ENCODE results near the gene TNFSF15. TPM values are rescaled to one million over a fixed set of nuclear protein-coding genes. Genes with fewer than 3 reads are reported as not detected.

Gene TNFSF15
- total and polyA plus RNA-seq, 4 donors, result 2.0 to 24.5 (median 4.2) TPM

GRCh38 chr9:114799441-114799840, 6.4 kb downstream of the TNFSF15 start:
- no peaks in the 10 kb centered on the region for H3K27me3 ChIP-seq (ENCODE audit: control insufficient read depth in 3 of 3, insufficient read depth in 3 of 3, low read length in 2 of 3)
- WGBS, 2 donors, result 44 to 65% methylated on average over 5 of the region's 5 CpGs
- peaks cover 0 to 32% (median 13%) of the 10 kb centered on the region in 5 donors for H3K4me1 ChIP-seq (ENCODE audit: control insufficient read depth in 5 of 5, insufficient read depth in 5 of 5, low read length in 5 of 5)
- H3K27ac ChIP-seq (ENCODE audit: low read depth in 1 of 2, low read length in 1 of 2), result no peak overlapping the region
- H3K9me3 ChIP-seq (ENCODE audit: control insufficient read depth in 4 of 4, insufficient read depth in 3 of 4, low read length in 3 of 4), result no peaks in the 10 kb centered on the region
- H3K36me3 ChIP-seq (ENCODE audit: control insufficient read depth in 4 of 4, insufficient read depth in 4 of 4, low read length in 4 of 4), result no peaks in the 10 kb centered on the region
- TF ChIP-seq CTCF (IDR thresholded peaks at IDR 0.05; ENCODE audit: control extremely low read depth, extremely low read depth), result no peak
- no peak overlapping the region for H3K9ac ChIP-seq (ENCODE audit: insufficient read depth in 1 of 2, low read length in 2 of 2)
- ATAC-seq (ENCODE audit: insufficient read depth, low FRiP score) (no peak), DNase-seq (peak in 2 of 3 donors; percentile 15 to 30)
- H3K4me3 ChIP-seq, result no peak overlapping the region

- no peak overlapping the region for H3K4me3 ChIP-seq
- H3K9me3 ChIP-seq (ENCODE audit: control insufficient read depth in 4 of 4, insufficient read depth in 3 of 4, low read length in 3 of 4), result no peaks in the 10 kb centered on the region
- H3K9ac ChIP-seq (ENCODE audit: insufficient read depth in 1 of 2, low read length in 2 of 2), result no peak overlapping the region
- peaks cover 0 to 27% (median 8%) of the 10 kb centered on the region in 5 donors for H3K4me1 ChIP-seq (ENCODE audit: control insufficient read depth in 5 of 5, insufficient read depth in 5 of 5, low read length in 5 of 5)
- no peaks in the 10 kb centered on the region for H3K27me3 ChIP-seq (ENCODE audit: control insufficient read depth in 3 of 3, insufficient read depth in 3 of 3, low read length in 2 of 3)
- no peak overlapping the region for H3K27ac ChIP-seq (ENCODE audit: low read depth in 1 of 2, low read length in 1 of 2)
- DNase-seq (peak in 1 of 3 donors; percentile 29), ATAC-seq (ENCODE audit: insufficient read depth, low FRiP score) (no peak)
- TF ChIP-seq CTCF (IDR thresholded peaks at IDR 0.05; ENCODE audit: control extremely low read depth, extremely low read depth), result no peak
- H3K36me3 ChIP-seq (ENCODE audit: control insufficient read depth in 4 of 4, insufficient read depth in 4 of 4, low read length in 4 of 4), result no peaks in the 10 kb centered on the region
- WGBS, 2 donors, result 53 to 63% methylated on average over 2 of the region's 2 CpGs
These were observed 6.9 kb downstream of the TNFSF15 start for GRCh38 chr9:114798780-114799427.

- Histone ChIP-seq H3K4me1 (ENCODE audit: control insufficient read depth in 5 of 5, insufficient read depth in 5 of 5, low read length in 5 of 5) (peaks cover 0 to 19% (median 8%) of the 10 kb centered on the region in 5 donors), H3K9ac (ENCODE audit: insufficient read depth in 1 of 2, low read length in 2 of 2) (no peak overlapping the region), H3K9me3 (ENCODE audit: control insufficient read depth in 4 of 4, insufficient read depth in 3 of 4, low read length in 3 of 4) (no peaks in the 10 kb centered on the region), H3K36me3 (ENCODE audit: control insufficient read depth in 4 of 4, insufficient read depth in 4 of 4, low read length in 4 of 4) (no peaks in the 10 kb centered on the region), H3K27ac (ENCODE audit: low read depth in 1 of 2, low read length in 1 of 2) (no peak overlapping the region), H3K4me3 (no peak overlapping the region), H3K27me3 (ENCODE audit: control insufficient read depth in 3 of 3, insufficient read depth in 3 of 3, low read length in 2 of 3) (no peaks in the 10 kb centered on the region)
- ATAC-seq (ENCODE audit: insufficient read depth, low FRiP score) (no peak), DNase-seq (peak in 2 of 3 donors; percentile 52 to 72)
- TF ChIP-seq CTCF (IDR thresholded peaks at IDR 0.05; ENCODE audit: control extremely low read depth, extremely low read depth), result no peak
- WGBS, 2 donors, result 88 to 90% methylated on average over 1 of the region's 1 CpG
These were observed 7.7 kb downstream of the TNFSF15 start for GRCh38 chr9:114798101-114798500.

- Histone ChIP-seq H3K36me3 (ENCODE audit: control insufficient read depth in 4 of 4, insufficient read depth in 4 of 4, low read length in 4 of 4) (no peaks in the 10 kb centered on the region), H3K4me1 (ENCODE audit: control insufficient read depth in 5 of 5, insufficient read depth in 5 of 5, low read length in 5 of 5) (no peaks in the 10 kb centered on the region), H3K9ac (ENCODE audit: insufficient read depth in 1 of 2, low read length in 2 of 2) (no peak overlapping the region), H3K9me3 (ENCODE audit: control insufficient read depth in 4 of 4, insufficient read depth in 3 of 4, low read length in 3 of 4) (peaks cover 0 to 4% (median 0%) of the 10 kb centered on the region in 4 donors), H3K4me3 (no peak overlapping the region), H3K27me3 (ENCODE audit: control insufficient read depth in 3 of 3, insufficient read depth in 3 of 3, low read length in 2 of 3) (no peaks in the 10 kb centered on the region), H3K27ac (ENCODE audit: low read depth in 1 of 2, low read length in 1 of 2) (no peak overlapping the region)
- DNase-seq (no peak), ATAC-seq (ENCODE audit: insufficient read depth, low FRiP score) (no peak)
- 94 to 97% methylated on average over 4 of the region's 4 CpGs for WGBS, 2 donors
- no peak for TF ChIP-seq CTCF (IDR thresholded peaks at IDR 0.05; ENCODE audit: control extremely low read depth, extremely low read depth)
These were observed 13.4 kb downstream of the TNFSF15 start for GRCh38 chr9:114792396-114792795.
